ENCODE results near the gene PXMP2.

Gene PXMP2

DNA sequence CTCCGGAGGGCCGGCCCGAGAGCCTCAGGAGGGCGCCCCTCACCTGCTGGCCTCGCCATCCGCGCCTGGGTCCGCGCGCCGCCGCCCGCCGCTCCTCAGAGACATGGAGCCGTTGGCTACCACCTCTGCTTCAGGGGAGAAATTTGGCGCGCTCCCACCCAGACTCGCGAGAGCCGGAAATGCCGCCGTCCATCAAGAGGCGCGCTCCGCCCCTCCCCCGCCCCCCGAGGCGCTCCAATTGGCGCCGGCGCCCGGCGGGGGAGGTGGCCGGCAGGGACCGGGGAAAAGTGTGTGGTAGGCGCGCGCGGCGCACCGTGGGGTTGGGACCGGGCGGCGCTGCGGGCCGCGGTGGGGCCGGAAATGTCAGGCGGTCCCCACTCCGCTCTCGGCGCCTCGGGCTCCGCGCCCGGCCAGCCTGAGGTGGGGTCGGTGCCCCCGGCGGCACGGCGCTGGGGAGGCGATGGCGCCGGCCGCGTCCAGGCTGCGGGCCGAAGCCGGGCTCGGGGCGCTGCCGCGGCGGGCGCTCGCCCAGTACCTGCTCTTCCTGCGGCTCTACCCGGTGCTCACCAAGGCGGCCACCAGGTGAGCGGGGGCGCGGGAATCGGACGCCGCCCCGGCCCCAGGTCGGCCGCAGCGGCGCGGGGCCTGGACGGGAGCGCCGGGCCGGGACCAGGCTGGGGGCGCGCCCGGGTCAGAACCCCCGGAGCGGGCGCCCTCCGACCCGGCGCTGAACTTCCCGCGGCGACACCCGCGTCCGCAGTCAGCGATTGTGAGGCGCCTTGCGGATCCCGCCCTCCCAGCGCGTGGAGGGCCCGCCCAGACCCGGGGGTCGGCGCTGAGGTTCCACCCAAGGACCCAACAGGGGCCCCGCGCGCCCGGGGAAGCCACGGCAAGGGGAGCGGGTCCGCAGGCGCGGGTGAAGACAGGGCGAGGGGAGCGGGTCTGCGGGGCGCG lies at the start of gene PXMP2, which contains the start of gene POLE:
TSS of gene PXMP2 (plus strand) at position 377 of the 954 bp plus-strand sequence. CDS start at position 461, 84 bp downstream.
TSS of gene POLE (minus strand) at position 132 of the 954 bp plus-strand sequence. CDS start at position 105, 27 bp downstream.
- DNase-seq (ENCODE audit: low read depth in 2 of 2) = peak; percentile 89 to 96

DNA sequence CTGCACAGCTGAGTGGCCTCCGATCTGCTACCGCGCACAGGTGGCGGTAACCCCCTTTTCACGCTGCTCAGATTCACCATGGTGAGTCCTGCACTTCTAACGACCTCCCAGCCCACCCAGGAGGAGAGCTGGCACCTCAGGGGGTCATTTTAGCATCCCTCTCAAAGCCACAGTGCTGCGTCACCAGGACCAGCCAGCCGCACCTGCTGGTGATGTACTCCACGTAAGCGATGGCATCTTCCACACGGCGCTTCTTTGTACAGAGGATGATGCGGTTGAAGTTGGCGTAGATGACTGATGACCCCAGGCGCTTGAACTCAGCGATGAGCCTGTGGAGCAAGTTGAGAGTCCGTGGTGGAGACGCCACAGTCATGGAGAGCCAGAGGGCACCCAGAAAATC lies 49.6 kb upstream of the PXMP2 start:
- no peak for DNase-seq (ENCODE audit: low read depth in 2 of 2)

DNA sequence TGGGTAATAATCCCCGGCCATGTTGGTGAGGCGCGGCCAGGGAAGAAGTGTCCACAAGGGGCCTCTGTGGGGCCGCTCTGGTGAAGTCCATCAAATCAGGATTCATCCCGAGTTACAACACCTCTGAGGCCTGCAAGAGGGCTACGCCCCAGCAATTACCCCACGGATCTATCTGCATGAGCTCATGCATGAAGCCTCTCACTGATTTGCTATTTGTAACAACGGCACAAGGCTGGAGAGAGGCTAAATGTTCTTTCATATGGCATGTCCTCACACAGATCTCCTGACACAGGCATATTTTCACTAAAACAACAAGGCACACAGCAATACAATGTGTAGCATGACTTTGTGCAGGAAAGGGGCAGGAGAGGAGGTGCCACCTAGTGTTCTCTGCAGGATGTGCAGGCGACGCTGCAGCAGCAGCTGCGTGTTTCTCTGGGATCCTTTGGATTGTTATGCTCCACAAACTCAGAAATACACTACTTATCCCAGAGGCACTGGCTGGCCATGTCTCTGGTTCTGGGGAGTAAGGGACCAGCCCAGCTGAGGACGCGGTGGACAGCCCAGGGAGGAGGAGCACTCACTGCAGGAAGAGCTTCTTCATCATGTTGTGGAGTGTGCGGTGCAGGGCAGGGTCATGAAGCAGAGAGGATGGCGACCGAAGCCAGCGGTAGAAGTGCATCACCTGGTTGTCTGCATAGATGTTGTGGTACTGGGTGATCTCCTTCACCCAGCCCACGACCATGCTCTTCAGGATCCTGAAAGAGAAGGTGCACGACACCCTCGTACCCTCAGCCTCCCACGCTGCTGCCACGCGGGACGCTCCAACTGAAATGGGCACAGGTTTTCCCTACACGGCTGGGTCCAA lies 48.6 kb upstream of the PXMP2 start:
- no peak for DNase-seq (ENCODE audit: low read depth in 2 of 2)

DNA sequence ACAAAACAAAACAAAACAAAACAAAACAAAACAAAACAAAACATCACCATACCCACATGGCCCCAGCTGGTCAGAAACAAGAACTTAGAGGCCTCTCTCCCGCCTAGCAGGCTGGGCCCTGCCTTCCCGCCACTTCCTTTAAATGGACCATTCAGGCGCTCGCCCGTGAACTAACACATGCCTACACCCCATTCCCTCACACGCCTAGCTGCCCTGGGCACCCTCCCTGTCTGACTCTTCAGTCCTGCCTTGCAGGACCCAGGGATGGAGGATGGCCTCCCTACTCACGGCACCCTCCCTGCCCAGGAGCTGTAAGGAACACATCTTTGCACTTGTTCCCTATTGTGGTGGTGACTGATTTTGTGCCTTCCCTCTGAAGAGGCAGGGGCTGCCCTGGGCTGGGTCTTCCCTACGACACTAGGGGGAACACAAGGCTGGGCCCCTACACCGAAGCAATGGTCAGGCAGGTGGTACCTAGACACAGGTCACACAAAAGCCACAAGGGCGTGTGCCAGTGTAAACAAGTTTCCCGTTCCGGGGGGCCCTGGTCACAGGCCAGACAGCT lies 47.3 kb upstream of the PXMP2 start:
- no peak for DNase-seq (ENCODE audit: low read depth in 2 of 2)

DNA sequence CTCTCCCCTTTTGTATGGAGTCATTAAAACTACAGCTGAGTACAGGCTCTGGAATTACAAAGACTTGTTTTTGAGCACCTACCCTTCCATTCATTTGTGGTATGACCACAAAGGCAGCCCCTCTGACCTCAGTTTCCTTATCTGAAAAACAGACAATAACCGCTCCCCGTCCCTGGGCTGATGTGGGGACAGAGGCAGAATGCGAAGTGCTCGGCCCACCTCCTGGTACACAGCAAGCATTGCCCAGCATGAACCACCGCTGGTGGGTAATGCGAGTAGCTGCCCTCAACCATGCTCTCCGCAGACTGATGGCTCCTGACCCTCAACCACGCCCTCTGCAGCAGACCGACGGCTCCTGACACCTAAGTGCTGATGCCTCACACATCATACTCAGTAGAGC lies 46.5 kb upstream of the PXMP2 start:
- no peak for DNase-seq (ENCODE audit: low read depth in 2 of 2)

DNA sequence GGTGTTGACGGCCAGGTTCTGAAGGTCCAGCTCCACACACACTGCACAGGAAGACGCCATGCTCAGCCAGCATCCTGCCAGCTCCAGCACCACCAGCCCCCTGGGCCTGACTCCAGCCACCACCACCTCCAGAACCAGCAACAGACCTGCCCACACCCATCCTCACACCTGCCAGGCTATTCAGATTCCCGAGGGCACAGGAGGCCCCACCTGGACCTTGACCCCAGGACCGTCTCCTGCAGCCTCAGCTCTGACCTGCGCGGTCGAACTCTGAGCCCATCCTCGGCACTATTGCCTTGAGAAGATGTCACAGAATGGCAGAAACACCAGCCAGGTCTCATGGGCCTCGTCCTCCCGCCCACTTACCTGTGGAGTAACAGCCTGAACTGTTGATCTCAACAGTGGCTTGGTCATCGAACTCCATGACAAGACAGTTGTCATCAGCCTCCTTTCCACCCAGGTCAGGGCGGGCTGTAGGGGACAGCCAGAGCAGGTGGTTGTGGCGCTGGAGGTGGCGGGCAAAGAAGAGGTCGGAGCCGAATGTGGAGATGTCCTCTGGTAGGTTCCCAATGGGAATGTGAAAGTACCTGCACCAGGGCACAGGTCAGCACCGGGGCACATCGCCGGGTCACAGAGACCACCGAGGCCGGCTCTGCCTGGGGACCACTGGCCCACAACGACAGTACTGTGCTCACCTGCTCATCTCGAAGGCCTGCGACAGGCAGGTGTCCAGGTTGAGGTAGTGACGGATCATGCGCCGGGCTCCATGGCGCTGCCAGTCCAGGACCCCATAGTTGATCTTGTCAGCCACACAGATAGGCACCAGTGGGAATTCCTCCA lies 45.4 kb upstream of the PXMP2 start:
- DNase-seq (ENCODE audit: low read depth in 2 of 2) = no peak

DNA sequence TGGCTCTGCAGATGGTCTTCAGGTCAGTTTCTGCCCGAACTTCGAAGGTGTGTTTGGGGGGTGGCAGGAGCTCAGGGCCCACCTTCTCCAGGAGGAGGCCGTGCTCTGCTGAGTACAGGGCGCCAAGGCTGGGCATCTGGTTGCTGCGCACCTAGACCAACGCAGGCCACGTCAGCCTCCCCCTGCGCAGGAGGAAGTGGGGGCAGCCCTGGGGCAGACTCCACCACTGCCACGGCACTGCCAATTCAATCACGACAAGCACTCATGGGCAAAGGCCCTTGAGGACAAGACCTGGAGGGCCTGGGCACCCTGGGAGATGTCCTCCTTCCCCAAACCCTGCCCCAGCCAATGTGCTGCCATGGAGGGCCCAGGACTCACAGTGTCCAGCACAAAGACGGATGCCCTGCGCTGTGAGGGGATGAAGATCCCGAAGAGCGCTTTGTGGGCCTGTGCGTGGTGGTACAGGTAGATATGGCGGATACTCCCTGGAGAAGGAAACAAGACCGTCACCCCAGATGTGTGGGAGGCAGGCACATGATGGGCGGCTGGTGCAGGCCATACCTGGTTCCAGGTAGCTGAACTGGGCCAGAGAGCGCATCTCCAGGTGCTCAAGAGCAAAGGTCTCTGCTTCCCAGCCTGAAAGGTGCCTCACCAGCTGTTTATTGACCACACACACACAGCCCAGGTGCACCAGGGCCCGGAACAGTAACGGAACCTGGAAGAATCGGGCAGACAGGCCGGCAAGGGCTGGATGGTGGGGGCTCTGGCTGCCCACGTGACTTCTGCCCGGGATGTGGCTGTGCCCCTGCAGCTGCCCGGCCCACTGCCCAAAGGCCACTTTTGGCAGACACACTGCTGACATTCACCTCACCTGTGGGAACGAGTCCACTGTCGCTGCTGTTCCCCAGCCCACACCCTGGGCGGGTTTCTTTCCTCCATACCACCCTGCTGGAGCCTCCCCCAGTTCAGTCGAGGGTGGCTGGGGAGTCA lies 44.2 kb upstream of the PXMP2 start:
- no peak for DNase-seq (ENCODE audit: low read depth in 2 of 2)

DNA sequence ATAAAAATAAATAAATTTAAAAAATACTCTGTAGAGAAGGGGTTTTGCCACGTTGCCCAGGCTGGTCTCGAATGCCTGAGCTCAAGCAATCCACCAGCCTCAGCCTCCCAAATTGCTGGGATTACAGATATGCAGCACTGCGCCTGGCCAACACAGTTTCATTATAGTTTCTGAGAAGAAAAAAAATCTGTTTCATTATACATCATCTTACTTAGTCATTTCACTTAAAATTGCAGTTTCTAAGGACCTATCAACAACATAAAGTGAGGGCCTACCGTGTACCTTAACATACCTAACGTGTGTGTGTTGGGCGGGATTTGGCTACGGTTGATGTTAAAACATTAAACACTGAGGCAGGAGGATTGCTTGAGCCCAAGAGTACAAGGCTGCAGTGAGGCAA lies 40.5 kb upstream of the PXMP2 start:
- no peak for DNase-seq (ENCODE audit: low read depth in 2 of 2)

DNA sequence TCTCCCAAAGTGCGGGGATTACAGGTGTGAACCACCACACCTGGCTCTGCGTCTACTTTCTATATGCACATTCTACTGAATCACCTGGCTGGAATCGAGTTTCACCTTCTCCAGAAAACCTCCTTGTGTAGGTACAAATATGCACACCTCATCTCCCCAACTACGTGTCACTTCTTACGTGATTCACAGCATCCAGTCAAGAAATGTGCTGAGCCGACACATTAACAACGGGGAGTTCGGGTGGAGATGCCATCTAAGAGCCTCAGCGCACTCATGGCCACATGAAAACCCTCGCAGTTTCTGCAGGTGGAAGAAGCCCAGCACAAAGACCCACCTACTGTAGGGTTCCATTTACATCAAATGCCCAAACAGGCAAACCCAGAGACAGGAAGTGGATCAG lies 39.5 kb upstream of the PXMP2 start:
- no peak for DNase-seq (ENCODE audit: low read depth in 2 of 2)

DNA sequence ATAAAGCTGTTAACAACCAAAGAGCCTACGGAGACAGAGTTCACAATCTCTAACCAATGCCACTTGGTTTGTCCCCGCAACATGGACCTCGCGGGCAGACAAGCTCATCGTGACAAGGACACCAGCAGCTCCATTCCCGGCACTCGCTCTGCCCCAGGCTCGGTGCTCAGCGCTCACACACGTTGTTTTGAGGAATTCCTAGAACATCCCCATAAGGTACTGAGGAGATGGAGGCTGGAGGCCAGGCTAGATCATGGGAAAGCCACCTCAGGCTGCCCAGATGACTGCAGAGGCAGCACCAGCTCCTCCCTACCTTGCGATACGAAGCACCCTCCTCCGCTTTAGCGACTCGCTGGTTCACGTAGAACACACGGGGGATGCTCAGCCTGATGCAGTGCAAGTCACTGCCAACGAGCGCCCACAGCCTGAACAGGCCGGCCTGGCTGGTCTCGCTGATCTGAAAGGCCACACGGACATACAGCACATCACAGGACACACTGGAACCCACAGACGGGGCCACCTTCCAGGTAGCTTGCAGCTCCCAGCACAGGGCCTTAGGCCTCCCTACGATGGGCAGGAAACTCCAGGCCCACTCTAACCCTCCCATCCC lies 38.7 kb upstream of the PXMP2 start:
- DNase-seq (ENCODE audit: low read depth in 2 of 2) = no peak

DNA sequence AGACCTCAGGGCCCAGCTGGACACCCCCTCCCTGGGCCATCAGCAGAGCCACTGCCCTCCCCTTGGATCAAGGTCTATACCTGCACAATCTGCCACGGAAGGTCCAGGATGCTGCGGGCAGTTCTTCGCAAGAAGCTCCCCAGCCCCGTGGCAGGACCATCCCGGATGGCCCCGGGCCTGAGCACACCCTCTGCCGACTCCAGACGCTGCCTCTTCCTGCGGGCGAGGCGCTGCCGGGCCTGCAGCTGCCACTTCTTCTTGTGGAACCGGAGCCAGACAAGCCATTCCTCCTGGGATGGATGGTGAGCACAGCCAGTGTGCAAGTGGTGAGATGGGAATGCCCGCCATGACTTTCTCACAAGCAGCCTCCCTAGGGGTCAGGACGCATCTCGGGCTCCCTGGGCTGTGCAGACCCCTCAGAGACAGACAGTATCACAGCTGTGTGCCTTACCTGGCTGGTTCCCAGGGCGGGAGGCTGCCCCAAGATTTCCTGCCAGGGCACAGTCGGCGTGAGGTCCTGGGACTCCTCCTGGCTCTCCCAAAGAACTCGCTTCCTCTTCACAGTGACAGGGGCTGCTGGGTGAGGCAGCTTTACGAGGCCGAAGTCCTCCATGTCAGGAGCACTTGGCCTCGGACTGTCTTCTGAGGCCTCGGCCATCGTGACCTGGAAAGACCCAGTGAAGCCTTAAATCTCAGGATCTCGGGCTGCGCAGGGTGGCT lies 38.0 kb upstream of the PXMP2 start:
- DNase-seq (ENCODE audit: low read depth in 2 of 2) = no peak

DNA sequence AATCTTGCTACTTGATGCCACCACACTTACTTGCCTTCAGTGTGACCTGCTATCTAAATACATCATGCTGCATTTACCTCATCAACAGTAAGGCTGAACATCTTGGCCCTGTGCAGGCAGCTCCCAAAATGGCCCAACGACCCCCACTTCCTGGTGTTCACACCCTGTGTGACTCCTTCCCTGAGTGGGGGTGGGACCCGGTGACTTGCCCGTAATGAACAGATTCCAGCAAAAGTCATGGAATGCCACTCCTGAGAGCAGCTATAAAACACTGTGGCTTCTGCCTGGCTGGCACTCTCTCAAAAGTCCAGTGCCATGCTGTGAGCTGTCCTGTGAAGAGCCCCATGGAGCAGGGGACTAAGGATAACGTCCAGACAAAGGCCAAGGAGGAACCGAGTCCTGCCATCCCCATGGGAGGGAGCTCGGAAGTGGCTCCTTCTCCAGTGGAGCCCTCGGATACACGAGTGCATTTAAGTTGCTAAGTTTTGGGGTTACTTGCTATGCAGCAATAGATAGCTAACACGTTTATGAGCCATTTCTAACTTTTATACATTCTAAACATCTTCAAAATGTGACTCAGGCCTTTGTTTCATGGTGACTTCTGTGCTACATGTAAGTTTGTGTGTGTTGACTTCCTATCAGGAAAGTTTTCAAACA lies 35.8 kb upstream of the PXMP2 start:
- no peak for DNase-seq (ENCODE audit: low read depth in 2 of 2)

DNA sequence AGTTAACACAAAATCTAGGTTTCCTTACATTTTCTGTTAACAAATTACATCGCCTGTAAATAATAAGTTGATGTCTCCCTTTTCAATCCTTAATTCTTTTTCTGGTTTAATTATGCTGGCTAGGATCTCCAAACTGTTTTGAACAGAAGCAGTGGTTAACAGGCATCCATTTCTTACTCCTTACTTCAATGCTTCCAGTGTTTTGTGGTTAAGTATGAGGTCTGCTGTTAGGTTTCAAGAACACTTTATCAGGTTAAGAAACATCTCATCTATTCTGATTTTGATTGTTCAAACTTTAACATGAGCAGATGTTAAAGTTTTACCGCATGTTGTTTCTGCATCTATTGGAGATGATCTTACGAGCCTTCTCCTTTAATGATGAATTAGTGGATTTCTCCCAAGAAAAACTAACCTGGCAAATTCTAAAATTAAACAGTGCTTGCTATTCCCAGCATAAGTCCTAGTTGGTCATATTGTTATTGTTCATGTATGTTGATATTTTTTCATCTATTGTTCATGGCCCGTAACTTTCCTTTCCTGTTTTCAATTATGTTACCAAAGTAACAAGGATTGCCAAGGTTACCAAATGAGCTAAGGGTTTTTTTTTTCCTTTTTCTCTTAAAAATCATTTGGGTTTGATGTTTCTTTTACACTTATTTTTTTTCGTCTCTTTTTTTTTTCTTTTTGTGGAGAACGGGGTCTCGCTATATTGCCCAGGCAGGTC lies 33.7 kb upstream of the PXMP2 start:
- no peak for DNase-seq (ENCODE audit: low read depth in 2 of 2)

DNA sequence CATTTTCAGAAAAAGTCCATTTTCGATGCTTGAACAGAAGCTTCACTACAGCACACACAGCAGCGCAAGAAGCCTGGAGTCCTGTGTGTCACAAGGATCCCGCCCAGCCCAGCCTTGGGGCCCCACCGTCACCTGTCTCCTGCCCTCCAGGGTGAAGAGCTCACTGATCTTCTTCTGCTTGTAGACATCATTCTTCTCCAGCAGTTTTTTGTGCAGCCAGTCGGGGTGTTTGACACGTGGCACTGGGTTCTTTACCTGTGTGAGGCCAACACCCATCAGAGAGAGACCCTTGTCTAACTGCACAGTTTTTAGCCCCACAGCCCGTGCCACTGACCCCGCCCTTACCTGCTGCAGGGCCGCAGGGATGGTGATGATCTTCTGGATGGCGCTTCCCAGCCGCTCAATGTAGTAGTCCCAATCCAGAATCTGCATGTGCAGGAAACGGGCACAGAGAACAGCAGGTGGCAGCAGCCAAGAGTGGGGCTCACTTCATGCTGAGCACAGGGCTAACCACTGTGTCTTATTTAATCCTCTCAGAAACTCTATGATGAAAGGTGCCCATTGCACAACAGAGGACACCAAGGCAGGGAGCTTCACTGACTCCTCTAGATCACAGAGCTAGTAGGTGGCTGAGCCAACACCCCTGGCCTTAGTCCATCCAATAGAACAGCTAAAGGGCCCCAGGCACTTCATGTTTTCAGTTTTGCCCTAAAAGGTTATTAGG lies 30.2 kb upstream of the PXMP2 start:
- no peak for DNase-seq (ENCODE audit: low read depth in 2 of 2)

DNA sequence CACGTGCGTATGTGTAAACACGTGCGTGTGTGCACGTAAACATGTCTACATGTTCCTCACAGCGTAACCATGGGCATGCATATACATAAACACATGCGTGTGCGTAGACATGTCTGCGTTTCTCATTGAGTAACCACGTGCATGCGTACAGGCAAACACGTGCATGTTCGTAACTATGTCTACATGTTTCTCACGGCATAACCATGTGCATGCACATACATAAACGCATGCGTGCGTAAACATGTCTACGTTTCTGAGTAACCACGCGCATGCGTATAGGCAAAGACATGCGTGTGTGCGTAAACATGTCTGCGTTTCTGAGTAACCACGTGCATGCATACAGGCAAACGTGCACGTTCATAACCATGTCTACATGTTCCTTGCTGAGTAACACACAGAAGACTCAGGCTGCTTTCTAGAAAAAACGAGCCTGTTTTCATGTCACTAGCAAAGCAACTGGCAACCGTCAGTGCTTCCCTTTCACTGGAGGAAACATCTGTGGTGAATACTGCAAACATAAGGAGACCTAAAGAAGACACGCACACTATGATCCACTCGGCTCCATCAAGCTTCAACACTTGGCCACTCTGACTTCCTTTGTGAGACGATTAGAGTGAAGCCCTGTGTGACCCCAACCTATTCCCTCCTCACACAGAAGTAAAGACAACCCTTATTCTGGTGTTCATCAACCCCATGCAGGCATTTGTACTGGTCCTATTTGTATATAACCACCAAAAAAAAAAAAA lies 29.1 kb upstream of the PXMP2 start:
- DNase-seq (ENCODE audit: low read depth in 2 of 2) = no peak

DNA sequence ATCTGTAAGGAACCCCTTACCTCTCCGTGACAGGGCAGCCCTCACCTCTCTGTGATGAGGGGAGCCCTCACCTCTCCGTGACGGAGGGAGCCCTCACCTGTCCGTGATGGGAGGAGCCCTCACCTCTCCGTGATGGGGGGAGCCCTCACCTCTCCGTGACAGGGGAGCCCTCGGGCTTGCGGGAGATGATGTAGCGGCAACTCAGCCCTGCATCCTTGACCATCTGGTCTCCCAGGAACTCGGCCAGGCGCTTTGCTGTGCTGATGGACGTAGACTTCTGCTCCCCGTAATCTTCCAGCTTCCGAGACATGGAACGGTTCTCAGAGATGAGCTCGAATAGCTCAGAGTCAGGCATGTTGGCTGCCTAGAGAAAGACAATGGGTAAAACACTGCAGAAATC lies 28.2 kb upstream of the PXMP2 start:
- no peak for DNase-seq (ENCODE audit: low read depth in 2 of 2)

All from stimulated activated CD4-positive, alpha-beta T cell treated with anti-CD3 and anti-CD28 coated beads, Interleukin-1b, Interleukin-23, amount 100 ng/mL, for 1 hour (primary cell).